ENCODE results near the gene CHSY1.

The CHSY1 gene, protein sequence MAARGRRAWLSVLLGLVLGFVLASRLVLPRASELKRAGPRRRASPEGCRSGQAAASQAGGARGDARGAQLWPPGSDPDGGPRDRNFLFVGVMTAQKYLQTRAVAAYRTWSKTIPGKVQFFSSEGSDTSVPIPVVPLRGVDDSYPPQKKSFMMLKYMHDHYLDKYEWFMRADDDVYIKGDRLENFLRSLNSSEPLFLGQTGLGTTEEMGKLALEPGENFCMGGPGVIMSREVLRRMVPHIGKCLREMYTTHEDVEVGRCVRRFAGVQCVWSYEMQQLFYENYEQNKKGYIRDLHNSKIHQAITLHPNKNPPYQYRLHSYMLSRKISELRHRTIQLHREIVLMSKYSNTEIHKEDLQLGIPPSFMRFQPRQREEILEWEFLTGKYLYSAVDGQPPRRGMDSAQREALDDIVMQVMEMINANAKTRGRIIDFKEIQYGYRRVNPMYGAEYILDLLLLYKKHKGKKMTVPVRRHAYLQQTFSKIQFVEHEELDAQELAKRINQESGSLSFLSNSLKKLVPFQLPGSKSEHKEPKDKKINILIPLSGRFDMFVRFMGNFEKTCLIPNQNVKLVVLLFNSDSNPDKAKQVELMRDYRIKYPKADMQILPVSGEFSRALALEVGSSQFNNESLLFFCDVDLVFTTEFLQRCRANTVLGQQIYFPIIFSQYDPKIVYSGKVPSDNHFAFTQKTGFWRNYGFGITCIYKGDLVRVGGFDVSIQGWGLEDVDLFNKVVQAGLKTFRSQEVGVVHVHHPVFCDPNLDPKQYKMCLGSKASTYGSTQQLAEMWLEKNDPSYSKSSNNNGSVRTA

DNA sequence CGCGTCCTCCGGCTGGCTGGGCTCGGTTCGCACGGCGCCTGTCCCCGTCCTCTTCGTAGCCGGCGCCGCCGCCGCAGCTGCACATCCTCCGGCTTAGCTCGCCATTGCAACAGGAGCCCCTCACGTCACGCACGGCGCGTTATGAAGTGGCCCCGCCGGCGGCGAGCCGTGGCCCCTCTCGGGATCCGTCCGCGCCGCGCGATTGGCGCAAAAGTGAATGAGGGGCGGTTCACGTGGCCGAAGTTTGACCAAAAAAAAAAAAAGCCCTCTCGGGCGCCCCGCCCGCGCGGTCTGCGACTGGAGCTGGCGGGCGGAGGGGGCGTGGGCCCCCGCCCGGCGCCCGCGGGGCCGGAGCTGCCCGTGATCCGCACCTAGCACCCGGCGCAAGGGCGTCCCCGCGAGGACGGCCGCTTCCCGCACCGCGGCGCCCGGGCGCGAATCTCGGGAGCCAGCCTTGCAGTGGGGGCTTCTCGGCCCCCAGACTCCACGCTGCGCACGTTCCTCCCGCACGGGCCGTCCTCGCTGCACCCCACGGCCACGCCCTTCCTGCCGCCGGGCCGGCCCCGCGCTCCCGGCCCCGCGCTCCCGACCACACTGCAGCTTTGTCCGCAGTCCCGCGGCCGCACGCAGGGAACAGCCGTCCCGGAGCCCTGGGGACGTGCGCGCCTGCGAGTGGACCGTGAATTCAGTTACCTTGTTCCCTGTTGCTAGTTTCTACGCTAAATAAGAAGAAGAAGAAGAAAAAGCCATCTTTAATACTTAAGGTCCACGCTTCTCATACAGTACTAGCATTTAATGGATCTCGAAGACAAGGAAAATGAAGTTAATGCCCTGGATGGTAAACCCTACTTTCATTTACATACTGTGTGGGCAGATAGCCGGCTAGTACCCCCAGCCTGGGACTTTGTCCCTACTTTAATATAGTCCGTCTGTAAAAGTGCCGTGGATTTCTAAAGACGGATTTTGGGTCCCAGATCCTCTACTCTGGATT, at the start of gene CHSY1:
Gene CHSY1, minus strand, starts transcription at position 219 of the 991 bp plus-strand sequence. CDS start 592 bp downstream, outside the sequence.
- TF ChIP-seq, protein P1, sequence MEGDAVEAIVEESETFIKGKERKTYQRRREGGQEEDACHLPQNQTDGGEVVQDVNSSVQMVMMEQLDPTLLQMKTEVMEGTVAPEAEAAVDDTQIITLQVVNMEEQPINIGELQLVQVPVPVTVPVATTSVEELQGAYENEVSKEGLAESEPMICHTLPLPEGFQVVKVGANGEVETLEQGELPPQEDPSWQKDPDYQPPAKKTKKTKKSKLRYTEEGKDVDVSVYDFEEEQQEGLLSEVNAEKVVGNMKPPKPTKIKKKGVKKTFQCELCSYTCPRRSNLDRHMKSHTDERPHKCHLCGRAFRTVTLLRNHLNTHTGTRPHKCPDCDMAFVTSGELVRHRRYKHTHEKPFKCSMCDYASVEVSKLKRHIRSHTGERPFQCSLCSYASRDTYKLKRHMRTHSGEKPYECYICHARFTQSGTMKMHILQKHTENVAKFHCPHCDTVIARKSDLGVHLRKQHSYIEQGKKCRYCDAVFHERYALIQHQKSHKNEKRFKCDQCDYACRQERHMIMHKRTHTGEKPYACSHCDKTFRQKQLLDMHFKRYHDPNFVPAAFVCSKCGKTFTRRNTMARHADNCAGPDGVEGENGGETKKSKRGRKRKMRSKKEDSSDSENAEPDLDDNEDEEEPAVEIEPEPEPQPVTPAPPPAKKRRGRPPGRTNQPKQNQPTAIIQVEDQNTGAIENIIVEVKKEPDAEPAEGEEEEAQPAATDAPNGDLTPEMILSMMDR (IDR thresholded peaks at IDR 0.05; ENCODE audit: borderline replicate concordance, insufficient read depth, low read depth, low read length) = peak; percentile 21; the same call in 1 of the 2 replicates
- H3K4me3 ChIP-seq (ENCODE audit: low read depth, low read length) = peak within 1 kb of the TSS; percentile 78

DNA sequence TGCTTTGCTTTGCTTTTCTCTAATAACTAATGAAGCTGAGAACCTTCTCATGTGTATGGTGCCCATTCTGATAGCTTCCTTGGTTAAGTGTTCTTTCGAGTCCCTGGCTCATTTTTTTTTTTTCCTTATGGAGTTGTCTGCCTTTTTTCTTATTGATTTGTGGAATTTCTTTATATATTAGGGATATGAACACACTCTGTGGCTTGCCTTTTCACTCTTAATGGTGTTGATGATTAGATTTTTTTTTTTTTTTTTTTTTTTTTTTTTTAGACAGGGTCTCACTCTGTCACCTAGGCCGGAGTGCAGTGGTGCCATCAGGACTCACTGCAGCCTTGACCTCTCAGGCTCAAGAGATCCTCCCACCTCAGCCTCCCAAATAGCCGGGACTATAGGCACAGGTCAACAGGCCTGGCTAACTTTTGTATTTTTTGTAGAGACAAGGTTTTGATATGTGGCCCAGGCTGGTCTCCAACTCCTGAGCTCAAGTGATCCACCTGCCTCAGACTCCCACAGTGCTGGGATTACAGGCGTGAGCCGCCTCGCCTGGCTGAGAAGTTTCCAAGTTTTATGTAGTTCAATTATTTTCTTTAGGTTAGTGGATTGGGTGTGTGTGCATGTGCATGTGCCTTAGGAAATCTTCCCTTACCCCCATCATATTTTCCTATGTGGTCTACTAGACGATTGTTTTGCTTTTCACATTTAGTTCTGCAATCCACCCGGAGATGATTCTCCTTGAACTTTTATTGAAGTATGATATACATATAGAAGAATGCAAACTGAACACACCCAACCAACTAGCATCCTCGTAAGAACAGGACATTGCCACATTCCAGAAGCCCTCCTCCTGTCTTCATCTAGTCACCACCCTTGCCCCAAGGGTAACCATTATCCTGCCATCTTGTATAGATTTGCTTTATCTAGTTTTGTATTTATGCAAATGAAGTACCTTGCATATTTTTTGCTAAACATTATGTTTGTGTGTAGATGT, 44.9 kb upstream of the CHSY1 start:
- H3K4me3 ChIP-seq (ENCODE audit: low read depth, low read length) = no peak overlapping the region

GRCh38 chr15:101295607-101296161, 43.8 kb upstream of the CHSY1 start:
- peak overlapping the region; percentile 89 for H3K4me3 ChIP-seq (ENCODE audit: low read depth, low read length)
- TF ChIP-seq, protein P1 (IDR thresholded peaks at IDR 0.05; ENCODE audit: borderline replicate concordance, insufficient read depth, low read depth, low read length) = no peak

More for the DNA sequence above, 44.9 kb upstream of the CHSY1 start:
- TF ChIP-seq, protein P1 (IDR thresholded peaks at IDR 0.05; ENCODE audit: borderline replicate concordance, insufficient read depth, low read depth, low read length) = no peak

DNA sequence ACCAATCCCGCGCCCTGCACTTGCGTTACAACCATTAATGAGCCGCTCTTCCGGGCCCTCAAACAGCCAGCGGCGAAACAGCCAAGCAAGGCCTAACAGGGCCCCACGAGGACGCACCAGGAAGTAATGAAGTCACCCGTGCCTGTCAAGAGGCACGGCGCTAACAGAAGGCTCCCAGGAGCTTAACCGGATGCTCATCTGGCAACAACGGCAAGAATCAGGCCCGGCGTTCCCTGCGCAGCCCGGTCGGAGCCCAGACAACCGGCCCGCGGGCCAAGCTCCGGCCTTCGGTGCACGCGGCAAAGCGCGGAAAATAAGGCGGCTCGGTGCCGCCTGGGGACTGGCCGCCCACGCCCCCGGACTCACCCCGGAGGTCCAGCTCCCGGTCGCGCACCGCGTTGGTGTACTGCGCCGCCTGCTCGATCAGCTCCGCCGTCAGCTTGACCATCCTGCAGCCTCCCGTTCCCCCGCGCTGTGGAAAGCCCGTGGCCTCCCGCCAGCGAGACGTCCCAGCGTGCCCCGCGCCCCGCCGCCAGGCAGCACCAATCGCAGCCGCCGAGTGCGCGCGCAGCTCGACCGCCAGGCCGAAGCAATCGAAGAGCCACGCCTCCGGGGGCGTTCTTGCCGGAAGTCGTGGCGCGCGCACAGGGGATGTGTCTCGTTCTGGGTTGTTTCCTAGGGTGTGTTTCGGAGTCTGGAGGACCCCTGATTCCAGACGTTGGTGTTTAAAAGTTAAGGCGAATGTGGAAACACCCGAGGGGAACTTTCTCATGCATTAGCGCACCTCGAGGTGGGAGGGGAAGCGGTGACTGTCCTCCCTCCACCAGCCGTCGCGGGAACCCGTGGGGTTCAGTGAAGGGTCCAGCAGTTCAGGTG, 43.1 kb upstream of the CHSY1 start, which contains the start of gene SNRPA1:
Gene SNRPA1, minus strand, starts transcription at position 518 of the 876 bp plus-strand sequence. Its CDS starts 70 bp downstream, at position 448.
- H3K4me3 ChIP-seq (ENCODE audit: low read depth, low read length) = peak within 1 kb of the TSS; percentile 89
- TF ChIP-seq, protein P1 (IDR thresholded peaks at IDR 0.05; ENCODE audit: borderline replicate concordance, insufficient read depth, low read depth, low read length) = no peak

DNA sequence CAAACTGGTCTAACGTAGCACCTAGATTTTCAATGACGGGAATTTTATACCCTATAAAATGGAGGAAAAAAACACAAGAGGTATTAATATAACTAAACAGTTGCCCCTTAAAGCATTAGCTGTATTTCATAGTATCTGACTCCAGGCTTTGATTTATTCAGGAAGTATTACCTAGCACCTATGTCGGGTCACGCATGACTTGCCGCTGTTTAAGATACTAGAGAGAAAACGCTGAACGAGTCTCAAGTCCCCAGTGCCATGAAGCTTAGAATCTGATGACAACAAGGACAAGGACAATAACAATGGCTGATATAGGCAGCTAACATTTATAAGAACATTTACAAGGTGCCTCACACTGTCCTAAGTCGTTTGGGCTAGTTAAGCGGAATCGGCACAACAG, 41.3 kb upstream of the CHSY1 start:
- peak overlapping the region; percentile 89 for H3K4me3 ChIP-seq (ENCODE audit: low read depth, low read length)
- TF ChIP-seq, protein P1 (IDR thresholded peaks at IDR 0.05; ENCODE audit: borderline replicate concordance, insufficient read depth, low read depth, low read length) = no peak

Data from GM12875 (cell line).